Upper lobe of left lung (tissue), 6 donors: ENCODE results near the gene TEDC2. TPM values are rescaled to one million over a fixed set of nuclear protein-coding genes. Genes with fewer than 3 reads are reported as not detected.

Experiments
- ATAC-seq, 2 donors: fragments of 200-7000 bp; cut with Tn5 transposase; one replicate each; pipeline ENCODE4 v1.9.1; 2022; ENCODE audit warnings: mild to moderate bottlenecking in 2 of 2, moderate library complexity in 2 of 2; ENCODE audit not compliant: low FRiP score in 2 of 2
- DNase-seq, 2 donors: peaks; one replicate each; pipeline ENCODE4 v3.0.0-alpha.2; 2019 to 2020
- H3K27ac ChIP-seq, 4 donors: fragments of 200-600 bp; sonication (generic); one replicate each; pipeline ENCODE4 v1.5.1; 2016 to 2019
- H3K27me3 ChIP-seq, 4 donors: fragments of 200-600 bp; sonication (generic); one replicate each; pipeline ENCODE4 v1.5.1; 2017 to 2019
- H3K36me3 ChIP-seq, 4 donors: fragments of 200-600 bp; sonication (generic); one replicate each; pipeline ENCODE4 v1.5.1; 2016 to 2019
- H3K4me1 ChIP-seq, 4 donors: fragments of 200-600 bp; sonication (generic); one replicate each; pipeline ENCODE4 v1.5.1; 2018 to 2019
- H3K4me3 ChIP-seq, 4 donors: fragments of 200-600 bp; sonication (generic); one replicate each; pipeline ENCODE4 v1.5.1; 2017 to 2019; ENCODE audit warnings: mild to moderate bottlenecking in 2 of 4, moderate library complexity in 1 of 4
- H3K9me3 ChIP-seq, 4 donors: fragments of 200-600 bp; sonication (generic); one replicate each; pipeline ENCODE4 v1.5.1; 2018 to 2019
- CTCF ChIP-seq, 6 experiments: fragments of 450-650 bp in 4 of 6; fragments of 200-600 bp in 2 of 6; sonication (generic) in 2 of 6; IDR thresholded peaks; one replicate each; pipeline ENCODE4 v1.5.1; 2016 to 2019; ENCODE audit warnings: antibody characterized with exemption in 6 of 6
- EP300 ChIP-seq, 4 donors: sonication (generic); formaldehyde crosslinking; IDR thresholded peaks; one replicate each; pipeline ENCODE4 v1.5.1; 2017; ENCODE audit warnings: antibody characterized with exemption in 4 of 4, control low read depth in 2 of 4
- POLR2A ChIP-seq, 4 donors: fragments of 450-650 bp; IDR thresholded peaks; one replicate each; pipeline ENCODE4 v1.5.1; 2016 to 2017; ENCODE audit warnings: antibody characterized with exemption in 4 of 4, mild to moderate bottlenecking in 2 of 4
- POLR2AphosphoS5 ChIP-seq, 2 donors: sonication (generic); formaldehyde crosslinking; IDR thresholded peaks; one replicate each; pipeline ENCODE4 v1.5.1; 2017; ENCODE audit warnings: antibody characterized with exemption in 2 of 2
- WGBS, 2 donors: methylation state at CpG; one replicate each; pipeline ENCODE4 v1.1.5; 2017 to 2018; 5-methylcytosine and 5-hydroxymethylcytosine counted together
- total RNA-seq, 6 donors: library from RNA; depleted of rRNA in 4 of 6; stranded (reverse); fragments of >200 nt in 4 of 6; gene quantifications; one replicate each; pipeline versions ENCODE4 v1.1.0 to v1.2.1, GENCODE V29; 2016 to 2021
- donor health status: DM: no; HTN: no; CAD: no; lungs with moderate emphysema.
- donor health status: DM: no; HTN: yes; CAD: no; lungs with severe emphysema.

TEDC2 gene
- total RNA-seq, 6 donors from 2014 or later, result 0.61 to 2.7 (median 1.7) TPM; not detected in 1

GRCh38 chr16:2482708-2483534 is 23.0 kb downstream of the TEDC2 start:
- Histone ChIP-seq H3K9me3 (no peaks in the 10 kb centered on the region), H3K27me3 (no peaks in the 10 kb centered on the region), H3K27ac (peak overlapping the region; percentile 36 to 65 (median 61)), H3K4me3 (peak overlapping the region in 2 of 4 donors; percentile 0 to 15), H3K4me1 (peaks cover 49 to 71% (median 68%) of the 10 kb centered on the region in 4 donors), H3K36me3 (no peaks in the 10 kb centered on the region)
- DNase-seq (peak in 1 of 2 donors; percentile 89), ATAC-seq (peak; percentile 6 to 78)
- TF ChIP-seq POLR2A (IDR thresholded peaks at IDR 0.05) (peak in 1 of 4 donors; percentile 11), POLR2AphosphoS5 (IDR thresholded peaks at IDR 0.05) (no peak), CTCF (IDR thresholded peaks at IDR 0.05) (no peak)
- WGBS, 2 donors, result 46 to 59% methylated on average over 32 of the region's 32 CpGs

GRCh38 chr16:2483939-2484897 is 24.3 kb downstream of the TEDC2 start:
- peak overlapping the region in 3 of 4 donors; percentile 4 to 65 (median 51) for H3K27ac ChIP-seq
- no peaks in the 10 kb centered on the region for H3K27me3 ChIP-seq
- WGBS, 2 donors, result 88 to 91% methylated on average over 11 to 16 of the region's 16 CpGs
- no peaks in the 10 kb centered on the region for H3K9me3 ChIP-seq
- ATAC-seq, result no peak
- peaks cover 45 to 70% (median 65%) of the 10 kb centered on the region in 4 donors for H3K4me1 ChIP-seq
- TF ChIP-seq POLR2A (IDR thresholded peaks at IDR 0.05), result no peak
- no peak for TF ChIP-seq EP300 (IDR thresholded peaks at IDR 0.05)
- TF ChIP-seq CTCF (IDR thresholded peaks at IDR 0.05), result no peak
- TF ChIP-seq POLR2AphosphoS5 (IDR thresholded peaks at IDR 0.05), result no peak
- DNase-seq, result peak in 1 of 2 donors; percentile 49
- H3K36me3 ChIP-seq, result no peaks in the 10 kb centered on the region
- no peak overlapping the region for H3K4me3 ChIP-seq

- H3K36me3 ChIP-seq, result peaks cover 0 to 3% (median 0%) of the 10 kb centered on the region in 4 donors
- no peaks in the 10 kb centered on the region for H3K9me3 ChIP-seq
- H3K27me3 ChIP-seq, result no peaks in the 10 kb centered on the region
- peak overlapping the region in 3 of 4 donors; percentile 4 to 51 (median 18) for H3K27ac ChIP-seq
- 80 to 90% methylated on average over 10 to 13 of the region's 13 CpGs for WGBS, 2 donors
- H3K4me1 ChIP-seq, result peaks cover 45 to 70% (median 65%) of the 10 kb centered on the region in 4 donors
- no peak for TF ChIP-seq EP300 (IDR thresholded peaks at IDR 0.05)
- DNase-seq, result no peak
- no peak overlapping the region for H3K4me3 ChIP-seq
- no peak for ATAC-seq
These were observed 25.1 kb downstream of the TEDC2 start for GRCh38 chr16:2484898-2485508.

- Histone ChIP-seq H3K4me3 (peak overlapping the region in 2 of 4 donors; percentile 14 to 18), H3K9me3 (no peaks in the 10 kb centered on the region), H3K27me3 (no peaks in the 10 kb centered on the region), H3K4me1 (peaks cover 45 to 68% (median 65%) of the 10 kb centered on the region in 4 donors), H3K27ac (peak overlapping the region; percentile 51 to 75 (median 52)), H3K36me3 (peaks cover 0 to 10% (median 3%) of the 10 kb centered on the region in 4 donors)
- DNase-seq (peak in 1 of 2 donors; percentile 71), ATAC-seq (no peak)
- 69 to 79% methylated on average over 12 to 29 of the region's 33 CpGs for WGBS, 2 donors
- TF ChIP-seq CTCF (IDR thresholded peaks at IDR 0.05), result no peak
- TF ChIP-seq POLR2A (IDR thresholded peaks at IDR 0.05), result no peak
- TF ChIP-seq POLR2AphosphoS5 (IDR thresholded peaks at IDR 0.05), result peak in 1 of 2 donors; percentile 14
- no peak for TF ChIP-seq EP300 (IDR thresholded peaks at IDR 0.05)
These were observed 26.1 kb downstream of the TEDC2 start for GRCh38 chr16:2485811-2486507.
